Cardiac fibroblast (primary cell): ENCODE measurements around the gene KRTAP5-1.
"Not testable (repeated sequence)": the region's sequence is repeated elsewhere in the genome, so short reads cannot be mapped to it uniquely, and the experiment has no call there.

Experiments used
- DNase-seq, 2 donors: peaks; one replicate each; pipeline versions ENCODE4 v3.0.0 to v3.0.0-alpha.2; 2010; ENCODE audit warnings: low read depth in 2 of 2
- H3K4me3 ChIP-seq, 2 donors: replicated peaks in 1 of 2; 1 replicate in 1 of 2; 2 replicates in 1 of 2; pipeline ENCODE4 v1.5.1; 2011; ENCODE audit warnings: low read depth in 2 of 2, low read length in 2 of 2, mild to moderate bottlenecking in 2 of 2, moderate library complexity in 1 of 2
- CTCF ChIP-seq: IDR thresholded peaks from one replicate; pipeline ENCODE4 v1.5.1; 2011; ENCODE audit warnings: low read depth, mild to moderate bottlenecking, low read length, inconsistent platforms

KRTAP5-1 gene

GRCh38 chr11:1618231-1618630 lies 33.1 kb upstream of the KRTAP5-1 start:
- TF ChIP-seq CTCF, result no peak
- DNase-seq, result no peak
- no peak overlapping the region for H3K4me3 ChIP-seq

GRCh38 chr11:1608363-1608762 lies 23.3 kb upstream of the KRTAP5-1 start, which contains the start of gene KRTAP5-3:
TSS of gene KRTAP5-3 (minus strand) at chr11:1608463. CDS start at chr11:1608385, 78 bp downstream.
- no peak for TF ChIP-seq CTCF
- no peak for DNase-seq

GRCh38 chr11:1607901-1608300 lies 22.8 kb upstream of the KRTAP5-1 start:
- H3K4me3 ChIP-seq, DNase-seq: not testable (repeated sequence)

More at GRCh38 chr11:1608363-1608762, 23.3 kb upstream of the KRTAP5-1 start, which contains the start of gene KRTAP5-3:
- no peak within 1 kb of the TSS for H3K4me3 ChIP-seq

GRCh38 chr11:1607156-1607845 lies 22.2 kb upstream of the KRTAP5-1 start:
- DNase-seq, H3K4me3 ChIP-seq: not testable (repeated sequence)

- H3K4me3 ChIP-seq, DNase-seq: not testable (repeated sequence)
These were observed 20.8 kb upstream of the KRTAP5-1 start for GRCh38 chr11:1605923-1606322.

- TF ChIP-seq CTCF, result no peak
- no peak for DNase-seq
- no peak overlapping the region for H3K4me3 ChIP-seq
These were observed 19.6 kb upstream of the KRTAP5-1 start for GRCh38 chr11:1604711-1605110.

- no peak overlapping the region for H3K4me3 ChIP-seq
These were observed 19.1 kb upstream of the KRTAP5-1 start for GRCh38 chr11:1604181-1604580.

GRCh38 chr11:1603629-1604028 lies 18.5 kb upstream of the KRTAP5-1 start:
- TF ChIP-seq CTCF, result no peak
- no peak overlapping the region for H3K4me3 ChIP-seq
- no peak for DNase-seq

More at GRCh38 chr11:1604181-1604580, 19.1 kb upstream of the KRTAP5-1 start:
- no peak for TF ChIP-seq CTCF
- DNase-seq, result no peak

GRCh38 chr11:1601663-1602062 lies 16.6 kb upstream of the KRTAP5-1 start:
- DNase-seq, H3K4me3 ChIP-seq: not testable (repeated sequence)
